Omental fat pad (tissue), 4 donors: ENCODE measurements around the gene GPR55. TPM values are rescaled to one million over a fixed set of nuclear protein-coding genes. Genes with fewer than 3 reads are reported as not detected.

Source experiments
- ATAC-seq: fragments of 150-250 bp; one replicate; pipeline ENCODE4 v1.9.1; 2016; ENCODE audit warnings: mild to moderate bottlenecking, moderate library complexity; ENCODE audit not compliant: low FRiP score
- DNase-seq: peaks from one replicate; pipeline ENCODE4 v3.0.0-alpha.2; 2019; ENCODE audit warnings: low spot score
- total RNA-seq, 4 donors: library from RNA; depleted of rRNA; stranded (reverse); fragments of >200 nt; gene quantifications; one replicate each; pipeline ENCODE4 v1.1.0, GENCODE V29; 2016
- TF ChIP-seq, protein P1 (sequence below), 3 donors: fragments of 450-650 bp; IDR thresholded peaks; one replicate each; pipeline ENCODE4 v1.5.1; 2016 to 2017; ENCODE audit warnings: antibody characterized with exemption in 3 of 3, mild to moderate bottlenecking in 3 of 3, moderate library complexity in 2 of 3

Gene GPR55
- total RNA-seq, 4 donors from 2014 or later: 0.12 to 0.19 TPM; not detected in 2

DNA sequence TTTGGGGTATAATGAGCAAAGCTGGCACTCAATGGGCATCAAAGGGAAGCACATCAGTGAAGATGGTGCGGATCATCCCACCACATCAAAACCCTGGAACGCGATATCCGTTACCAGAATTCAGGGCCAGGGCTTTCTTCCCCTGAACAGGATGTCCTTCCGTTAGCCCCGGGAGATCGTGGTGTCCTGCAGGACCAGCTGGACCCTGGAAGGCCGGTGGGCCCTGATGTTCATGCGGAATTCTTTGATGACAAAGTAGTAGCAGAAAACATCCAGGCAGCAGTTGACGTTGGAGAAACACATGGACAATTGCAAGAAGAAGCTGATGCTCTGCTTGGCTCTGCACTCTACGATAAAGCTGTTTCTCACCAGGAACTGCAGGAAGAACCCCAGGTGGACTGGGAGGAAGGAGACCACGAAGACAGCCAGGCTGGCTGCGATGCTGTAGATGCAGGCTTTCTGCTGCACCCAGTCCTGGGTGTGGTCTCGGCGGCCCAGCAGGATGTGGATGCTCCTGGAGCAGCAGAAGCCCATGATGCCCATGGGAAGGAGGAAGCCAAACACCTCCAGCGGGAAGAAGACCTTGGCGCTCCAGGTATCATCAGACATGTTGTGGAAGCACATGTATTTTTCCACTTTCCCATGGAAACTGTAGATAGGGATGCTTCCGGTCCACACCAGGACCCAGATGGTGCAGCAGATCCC lies 15.0 kb downstream of the GPR55 start:
- TF ChIP-seq, protein P1, sequence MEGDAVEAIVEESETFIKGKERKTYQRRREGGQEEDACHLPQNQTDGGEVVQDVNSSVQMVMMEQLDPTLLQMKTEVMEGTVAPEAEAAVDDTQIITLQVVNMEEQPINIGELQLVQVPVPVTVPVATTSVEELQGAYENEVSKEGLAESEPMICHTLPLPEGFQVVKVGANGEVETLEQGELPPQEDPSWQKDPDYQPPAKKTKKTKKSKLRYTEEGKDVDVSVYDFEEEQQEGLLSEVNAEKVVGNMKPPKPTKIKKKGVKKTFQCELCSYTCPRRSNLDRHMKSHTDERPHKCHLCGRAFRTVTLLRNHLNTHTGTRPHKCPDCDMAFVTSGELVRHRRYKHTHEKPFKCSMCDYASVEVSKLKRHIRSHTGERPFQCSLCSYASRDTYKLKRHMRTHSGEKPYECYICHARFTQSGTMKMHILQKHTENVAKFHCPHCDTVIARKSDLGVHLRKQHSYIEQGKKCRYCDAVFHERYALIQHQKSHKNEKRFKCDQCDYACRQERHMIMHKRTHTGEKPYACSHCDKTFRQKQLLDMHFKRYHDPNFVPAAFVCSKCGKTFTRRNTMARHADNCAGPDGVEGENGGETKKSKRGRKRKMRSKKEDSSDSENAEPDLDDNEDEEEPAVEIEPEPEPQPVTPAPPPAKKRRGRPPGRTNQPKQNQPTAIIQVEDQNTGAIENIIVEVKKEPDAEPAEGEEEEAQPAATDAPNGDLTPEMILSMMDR (IDR thresholded peaks at IDR 0.05): no peak
- no peak for DNase-seq
- ATAC-seq: no peak

DNA sequence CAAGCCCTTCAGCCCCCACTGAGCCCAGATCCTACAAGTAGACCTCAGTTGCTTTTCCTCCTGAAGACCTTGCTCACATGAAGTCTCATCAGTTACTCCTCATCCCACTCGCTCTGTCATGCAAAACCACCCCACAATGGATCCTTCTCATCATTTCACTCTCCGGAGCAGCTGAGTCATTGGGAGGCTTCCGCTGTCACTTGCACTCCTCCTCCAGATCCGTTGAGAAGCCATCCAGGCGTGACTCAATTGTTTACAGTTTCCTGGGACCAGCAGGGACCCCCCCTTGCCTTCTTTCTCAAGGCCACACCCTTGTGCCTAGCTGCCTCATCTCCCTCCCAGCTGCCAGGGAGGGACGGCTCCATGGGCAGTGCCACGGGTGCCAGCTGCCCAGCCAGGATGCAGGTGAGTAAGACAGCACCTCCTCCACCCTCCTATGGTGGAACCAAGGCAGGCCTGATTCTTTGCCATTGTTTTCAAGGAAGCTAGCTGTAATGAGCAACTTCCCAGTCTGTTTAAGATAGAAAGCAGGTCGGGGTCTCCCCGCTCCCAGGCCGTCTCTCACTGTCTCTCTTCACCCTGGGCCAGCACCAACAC lies 16.3 kb downstream of the GPR55 start:
- ATAC-seq: no peak
- TF ChIP-seq, protein P1 (IDR thresholded peaks at IDR 0.05): no peak
- no peak for DNase-seq

DNA sequence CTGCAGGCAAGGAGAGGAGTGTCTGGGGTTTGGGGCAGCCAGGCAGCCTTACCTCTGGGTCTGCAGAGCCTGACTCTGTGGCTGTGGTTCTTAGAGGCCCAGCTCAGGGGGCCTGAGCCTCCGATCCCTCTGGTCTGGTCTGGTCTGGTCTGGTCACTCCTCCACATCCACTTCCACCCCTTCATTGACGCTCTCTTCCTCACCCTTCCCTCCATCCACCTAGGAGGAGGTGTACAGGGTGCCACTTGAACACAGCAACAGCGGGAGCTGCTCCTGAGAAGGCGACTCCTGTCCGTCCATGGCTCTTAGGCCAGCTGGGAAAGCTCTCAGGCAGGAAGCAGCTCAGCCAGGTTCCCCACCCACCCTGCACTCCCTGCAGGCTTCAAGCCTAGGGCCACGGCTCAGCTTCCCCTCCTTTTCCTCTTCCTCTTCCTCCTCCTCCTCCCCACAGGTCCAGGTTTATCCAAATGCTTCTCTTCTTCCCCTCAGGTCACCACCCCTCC lies 16.9 kb downstream of the GPR55 start:
- no peak for DNase-seq
- ATAC-seq: no peak
- TF ChIP-seq, protein P1 (IDR thresholded peaks at IDR 0.05): no peak

DNA sequence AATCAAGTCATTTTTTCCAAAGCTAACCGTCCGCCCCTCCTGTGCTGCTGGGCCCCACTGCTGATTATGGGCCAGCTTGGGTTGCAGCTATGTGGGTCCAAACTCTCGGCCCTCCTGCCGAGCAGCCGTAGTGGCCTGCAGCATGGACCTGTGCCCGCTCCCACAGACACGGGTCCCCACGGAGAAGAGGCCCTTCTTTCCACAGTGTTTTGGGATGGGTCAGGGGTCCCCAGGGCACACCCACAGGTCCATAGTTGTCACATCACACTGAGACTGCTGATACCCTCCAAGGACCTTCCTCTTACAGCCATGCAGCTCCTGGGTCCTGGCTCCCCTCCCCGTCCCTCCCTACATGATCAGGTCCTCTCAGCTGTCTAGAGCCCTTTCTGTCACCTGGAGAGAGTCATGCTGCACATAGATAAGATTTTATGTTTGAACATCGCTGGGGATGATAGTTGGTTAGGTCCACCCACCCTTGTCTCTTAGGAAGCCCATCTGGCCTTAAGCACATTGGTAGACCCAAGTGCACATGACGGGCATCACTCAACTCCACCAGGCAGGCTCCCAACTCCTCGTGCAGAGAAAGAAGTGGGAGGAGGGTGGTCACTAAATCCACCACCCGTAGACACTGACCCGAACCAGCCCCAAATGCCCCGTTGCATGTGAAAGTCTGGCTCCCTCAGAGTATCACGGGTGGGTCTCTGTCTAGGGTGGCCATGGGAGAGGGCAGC lies 17.5 kb downstream of the GPR55 start:
- DNase-seq (no peak), ATAC-seq (no peak)
- TF ChIP-seq, protein P1 (IDR thresholded peaks at IDR 0.05): no peak

DNA sequence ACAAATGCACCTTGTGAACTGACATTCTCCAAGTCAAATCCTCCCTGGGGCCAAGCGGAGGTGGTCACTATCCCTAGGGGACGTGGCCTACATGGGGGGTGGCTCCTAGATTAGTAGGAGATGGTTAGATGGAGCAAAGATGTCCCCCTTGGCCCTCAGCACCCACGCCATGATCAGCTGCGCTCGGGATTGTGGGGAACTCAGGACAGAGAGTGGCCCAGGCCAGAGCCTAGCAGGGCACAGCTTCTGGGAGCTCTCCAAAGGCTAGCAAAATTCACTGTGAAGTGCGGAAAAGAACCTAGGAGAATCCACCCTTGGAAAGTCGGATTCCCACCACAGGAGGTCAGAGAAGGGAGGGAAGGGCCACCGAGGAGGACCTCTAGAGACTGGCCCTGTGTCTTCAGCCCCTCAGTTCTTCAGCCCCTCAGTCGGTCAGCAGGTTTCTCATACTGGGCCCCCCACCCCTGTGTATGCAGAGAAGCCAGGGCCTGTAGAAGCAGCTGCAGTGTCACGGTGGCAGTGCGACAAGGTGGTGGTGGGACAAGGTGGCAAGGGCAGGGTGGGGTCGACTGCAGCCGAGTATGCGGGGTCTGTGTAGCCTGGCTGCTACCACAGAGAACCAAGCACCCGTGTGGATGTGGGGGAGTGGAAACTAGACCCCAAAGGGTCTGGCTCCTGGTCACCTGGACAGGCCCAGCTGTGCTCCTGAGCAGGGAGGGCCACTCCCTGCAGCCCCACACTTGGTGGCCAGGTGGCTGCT lies 18.4 kb downstream of the GPR55 start:
- no peak for ATAC-seq
- no peak for DNase-seq
- TF ChIP-seq, protein P1 (IDR thresholded peaks at IDR 0.05): no peak

DNA sequence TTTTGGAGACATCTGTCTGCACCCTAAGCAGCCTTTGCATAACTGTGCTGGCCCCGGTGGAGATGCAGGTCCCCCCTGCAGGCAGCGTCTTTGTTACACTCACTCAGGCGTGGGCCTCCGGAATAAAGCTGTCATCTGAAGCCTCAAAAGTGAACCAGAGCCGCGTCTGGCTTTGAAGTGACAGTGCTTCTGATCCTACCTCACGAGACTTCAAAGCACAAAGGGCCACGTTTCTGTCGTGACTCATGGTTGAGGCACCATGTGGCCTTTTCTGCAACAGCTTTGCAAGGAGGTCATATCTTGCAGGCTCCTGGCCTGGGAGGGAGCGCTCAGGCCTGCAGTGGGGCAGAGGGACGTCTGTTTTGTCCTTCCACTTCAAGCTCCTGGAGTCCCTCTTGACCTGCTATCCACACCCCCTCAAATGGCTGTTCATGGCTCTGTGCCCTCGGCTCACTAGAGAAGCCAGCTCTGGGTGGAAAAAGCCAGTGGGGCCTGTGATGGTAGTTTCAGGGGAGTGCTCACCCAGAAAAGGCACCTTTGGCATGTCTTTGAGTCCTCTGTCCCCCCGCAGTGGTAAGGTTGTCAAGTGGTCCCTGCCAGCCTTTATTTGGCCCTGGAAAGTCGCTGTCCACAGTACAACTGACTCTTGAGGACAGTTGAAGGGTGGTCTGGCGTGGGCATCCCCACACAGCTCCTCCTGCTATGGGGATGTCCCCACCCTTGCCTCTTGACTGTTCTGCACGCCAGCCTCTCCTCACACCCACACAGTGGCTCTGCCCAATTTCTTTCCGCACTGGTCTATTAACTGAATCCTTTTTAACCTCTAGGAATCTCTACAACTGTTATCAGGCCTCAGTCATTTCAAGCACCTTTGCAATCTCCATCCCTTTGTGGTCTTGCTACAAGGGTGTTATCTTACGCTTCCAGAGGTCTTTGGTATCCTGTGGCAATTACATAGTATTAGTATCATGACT lies 19.3 kb downstream of the GPR55 start:
- DNase-seq (no peak), ATAC-seq (no peak)
- TF ChIP-seq, protein P1 (IDR thresholded peaks at IDR 0.05): no peak
